ENCODE results near the gene TIMM23B.
"Not testable (repeated sequence)": the region's sequence is repeated elsewhere in the genome, so short reads cannot be mapped to it uniquely, and the experiment has no call there.

- TF ChIP-seq, protein P1, sequence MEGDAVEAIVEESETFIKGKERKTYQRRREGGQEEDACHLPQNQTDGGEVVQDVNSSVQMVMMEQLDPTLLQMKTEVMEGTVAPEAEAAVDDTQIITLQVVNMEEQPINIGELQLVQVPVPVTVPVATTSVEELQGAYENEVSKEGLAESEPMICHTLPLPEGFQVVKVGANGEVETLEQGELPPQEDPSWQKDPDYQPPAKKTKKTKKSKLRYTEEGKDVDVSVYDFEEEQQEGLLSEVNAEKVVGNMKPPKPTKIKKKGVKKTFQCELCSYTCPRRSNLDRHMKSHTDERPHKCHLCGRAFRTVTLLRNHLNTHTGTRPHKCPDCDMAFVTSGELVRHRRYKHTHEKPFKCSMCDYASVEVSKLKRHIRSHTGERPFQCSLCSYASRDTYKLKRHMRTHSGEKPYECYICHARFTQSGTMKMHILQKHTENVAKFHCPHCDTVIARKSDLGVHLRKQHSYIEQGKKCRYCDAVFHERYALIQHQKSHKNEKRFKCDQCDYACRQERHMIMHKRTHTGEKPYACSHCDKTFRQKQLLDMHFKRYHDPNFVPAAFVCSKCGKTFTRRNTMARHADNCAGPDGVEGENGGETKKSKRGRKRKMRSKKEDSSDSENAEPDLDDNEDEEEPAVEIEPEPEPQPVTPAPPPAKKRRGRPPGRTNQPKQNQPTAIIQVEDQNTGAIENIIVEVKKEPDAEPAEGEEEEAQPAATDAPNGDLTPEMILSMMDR (conservative IDR thresholded peaks at IDR 0.05 in 1 of 2, IDR thresholded peaks at IDR 0.05 in 1 of 2; ENCODE audit: low read depth in 1 of 2, low read length in 2 of 2), result not testable (repeated sequence)
- not testable (repeated sequence) for TF ChIP-seq EZH2 (IDR thresholded peaks at IDR 0.05; ENCODE audit: low read length, missing control alignments)
Measured at GRCh38 chr10:49941447-49942338, at the start of gene TIMM23B, which contains the start of gene PARG.
